Measurements from ENCODE around the gene SIPA1L2.

DNA sequence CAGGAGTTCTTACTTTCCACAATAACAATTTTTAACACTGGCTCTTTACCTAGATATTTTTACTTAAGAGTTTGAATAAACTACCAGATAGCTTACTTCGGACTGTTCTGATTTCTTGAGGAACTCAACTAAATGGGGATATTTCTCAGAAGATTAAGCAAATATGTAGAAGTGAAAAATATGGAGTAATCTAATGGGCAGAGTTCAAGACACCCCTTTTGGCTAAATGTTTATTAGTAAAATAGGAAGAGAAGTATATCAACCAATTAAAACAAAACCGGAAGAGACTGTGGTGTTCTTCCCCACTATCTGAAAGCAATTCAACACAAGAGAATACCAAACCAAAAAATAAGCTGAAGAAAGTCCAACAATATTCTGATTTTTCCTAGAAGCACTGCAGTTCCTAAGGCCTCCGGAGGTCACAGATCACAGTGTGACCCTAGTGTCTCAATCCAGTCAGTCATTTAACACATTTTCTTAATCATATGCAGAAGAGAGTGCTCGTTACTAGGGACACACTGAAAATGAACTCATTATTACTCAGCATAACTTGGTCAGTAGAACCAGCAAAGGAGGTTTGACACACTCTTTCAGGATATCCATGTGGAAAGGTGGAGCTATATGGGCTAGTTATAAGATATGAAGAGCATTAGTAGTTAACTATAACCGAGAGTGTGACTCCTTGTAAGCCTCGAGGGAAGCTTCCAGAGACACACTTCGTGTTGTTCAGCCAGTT lies 5.2 kb downstream of the SIPA1L2 start:
- no peak for TF ChIP-seq POLR2A (IDR thresholded peaks at IDR 0.05; ENCODE audit: low read depth, low read length)
- no peak for TF ChIP-seq POLR2AphosphoS5 (IDR thresholded peaks at IDR 0.05; ENCODE audit: low read depth, low read length)
- TF ChIP-seq SPI1 (IDR thresholded peaks at IDR 0.05; ENCODE audit: low read depth, low read length): no peak
- TF ChIP-seq TAF1 (IDR thresholded peaks at IDR 0.05; ENCODE audit: low read depth, low read length): no peak

All from GM12891 (cell line).